Measurements from ENCODE around the gene GNAL.

GRCh38 chr18:11901826-11902438, 212.9 kb downstream of the GNAL start:
- no peak for TF ChIP-seq CEBPB (IDR thresholded peaks at IDR 0.05; ENCODE audit: low read depth, low read length)
- TF ChIP-seq, protein P1, sequence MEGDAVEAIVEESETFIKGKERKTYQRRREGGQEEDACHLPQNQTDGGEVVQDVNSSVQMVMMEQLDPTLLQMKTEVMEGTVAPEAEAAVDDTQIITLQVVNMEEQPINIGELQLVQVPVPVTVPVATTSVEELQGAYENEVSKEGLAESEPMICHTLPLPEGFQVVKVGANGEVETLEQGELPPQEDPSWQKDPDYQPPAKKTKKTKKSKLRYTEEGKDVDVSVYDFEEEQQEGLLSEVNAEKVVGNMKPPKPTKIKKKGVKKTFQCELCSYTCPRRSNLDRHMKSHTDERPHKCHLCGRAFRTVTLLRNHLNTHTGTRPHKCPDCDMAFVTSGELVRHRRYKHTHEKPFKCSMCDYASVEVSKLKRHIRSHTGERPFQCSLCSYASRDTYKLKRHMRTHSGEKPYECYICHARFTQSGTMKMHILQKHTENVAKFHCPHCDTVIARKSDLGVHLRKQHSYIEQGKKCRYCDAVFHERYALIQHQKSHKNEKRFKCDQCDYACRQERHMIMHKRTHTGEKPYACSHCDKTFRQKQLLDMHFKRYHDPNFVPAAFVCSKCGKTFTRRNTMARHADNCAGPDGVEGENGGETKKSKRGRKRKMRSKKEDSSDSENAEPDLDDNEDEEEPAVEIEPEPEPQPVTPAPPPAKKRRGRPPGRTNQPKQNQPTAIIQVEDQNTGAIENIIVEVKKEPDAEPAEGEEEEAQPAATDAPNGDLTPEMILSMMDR (conservative IDR thresholded peaks at IDR 0.05; ENCODE audit: low read depth, low read length): no peak
- no peak for TF ChIP-seq MAZ (IDR thresholded peaks at IDR 0.05; ENCODE audit: borderline replicate concordance, low read depth, low read length)
- TF ChIP-seq RFX5 (IDR thresholded peaks at IDR 0.05; ENCODE audit: low read depth, low read length): no peak
- TF ChIP-seq POLR2A (IDR thresholded peaks at IDR 0.05; ENCODE audit: low read depth, low read length): no peak
- TF ChIP-seq RAD21 (IDR thresholded peaks at IDR 0.05; ENCODE audit: low read length): no peak
- no peak for TF ChIP-seq ELK1 (IDR thresholded peaks at IDR 0.05; ENCODE audit: borderline replicate concordance, low read depth, low read length)
- TF ChIP-seq NFE2L2 (IDR thresholded peaks at IDR 0.05; ENCODE audit: low read depth, low read length): no peak
- no peak for TF ChIP-seq RCOR1 (IDR thresholded peaks at IDR 0.05; ENCODE audit: insufficient replicate concordance, low read length)
- TF ChIP-seq MXI1 (IDR thresholded peaks at IDR 0.05; ENCODE audit: borderline replicate concordance, low read depth, low read length): no peak
- no peak for TF ChIP-seq FOS (IDR thresholded peaks at IDR 0.05; ENCODE audit: low read depth, low read length)
- TF ChIP-seq CHD1 (IDR thresholded peaks at IDR 0.05; ENCODE audit: low read depth, low read length): no peak
